ENCODE data around the gene TRIM50.
"Not testable (repeated sequence)": the region's sequence is repeated elsewhere in the genome, so short reads cannot be mapped to it uniquely, and the experiment has no call there.

TRIM50 gene

GRCh38 chr7:73311421-73311820, 16.5 kb downstream of the TRIM50 start:
- not testable (repeated sequence) for DNase-seq

GRCh38 chr7:73308665-73309214, 19.1 kb downstream of the TRIM50 start, which contains the start of gene NSUN5:
Gene NSUN5, minus strand, starts transcription at chr7:73308826. Its CDS starts 36 bp downstream, at chr7:73308790.
- peak; percentile 74 for DNase-seq

- DNase-seq: no peak
These were observed 19.7 kb downstream of the TRIM50 start for GRCh38 chr7:73308074-73308664.

- DNase-seq: no peak
These were observed 20.4 kb downstream of the TRIM50 start for GRCh38 chr7:73307436-73307835.

- not testable (repeated sequence) for DNase-seq
These were observed 23.1 kb downstream of the TRIM50 start for GRCh38 chr7:73304612-73305387.

- no peak for DNase-seq
These were observed 23.8 kb downstream of the TRIM50 start for GRCh38 chr7:73304071-73304470.

- DNase-seq: no peak
These were observed 24.3 kb downstream of the TRIM50 start for GRCh38 chr7:73303546-73303945.

GRCh38 chr7:73302846-73303245, 25.0 kb downstream of the TRIM50 start:
- DNase-seq: not testable (repeated sequence)

GRCh38 chr7:73301108-73301507, 26.8 kb downstream of the TRIM50 start:
- DNase-seq: not testable (repeated sequence)

GRCh38 chr7:73299812-73300211, 28.1 kb downstream of the TRIM50 start:
- not testable (repeated sequence) for DNase-seq

- DNase-seq: not testable (repeated sequence)
These were observed 30.2 kb downstream of the TRIM50 start for GRCh38 chr7:73297706-73298105.

GRCh38 chr7:73297235-73297634, 30.6 kb downstream of the TRIM50 start:
- DNase-seq: not testable (repeated sequence)

- DNase-seq: not testable (repeated sequence)
These were observed 50.7 kb downstream of the TRIM50 start for GRCh38 chr7:73277210-73277609.

- DNase-seq: not testable (repeated sequence)
These were observed 60.1 kb downstream of the TRIM50 start for GRCh38 chr7:73267813-73268212.

GRCh38 chr7:73266719-73267368, 61.0 kb downstream of the TRIM50 start:
- DNase-seq: not testable (repeated sequence)

All from DMS79 (cell line).